ENCODE results near the gene TRIP13.
"Not testable (repeated sequence)": the region's sequence is repeated elsewhere in the genome, so short reads cannot be mapped to it uniquely, and the experiment has no call there.

Gene TRIP13

GRCh38 chr5:848671-849111, 44.0 kb upstream of the TRIP13 start:
- no peak for TF ChIP-seq Cebpa-rat (IDR thresholded peaks at IDR 0.05)
- H3K9ac ChIP-seq: no peak overlapping the region
- H3K4me2 ChIP-seq: no peak overlapping the region
- no peaks in the 10 kb centered on the region for H3K4me1 ChIP-seq
- no peak overlapping the region for H3K4me3 ChIP-seq
- no peaks in the 10 kb centered on the region for H3K36me3 ChIP-seq
- no peaks in the 10 kb centered on the region for H3K27me3 ChIP-seq
- H3K27ac ChIP-seq: no peak overlapping the region
- no peaks in the 10 kb centered on the region for H3K9me3 ChIP-seq (replicated peaks in 1 of 11)
- peaks cover 0 to 24% (median 0%) of the 10 kb centered on the region in 11 experiments; a peak in 8 of 22 replicates for H4K20me1 ChIP-seq

GRCh38 chr5:849651-850301, 42.9 kb upstream of the TRIP13 start:
- Histone ChIP-seq H3K27me3 (no peaks in the 10 kb centered on the region), H3K4me2 (no peak overlapping the region), H3K4me3 (no peak overlapping the region), H4K20me1 (peaks cover 0 to 26% (median under 1%) of the 10 kb centered on the region in 11 experiments; a peak in 9 of 22 replicates), H3K27ac (no peak overlapping the region), H3K9me3 (replicated peaks in 1 of 11) (no peaks in the 10 kb centered on the region), H3K4me1 (no peaks in the 10 kb centered on the region), H3K36me3 (no peaks in the 10 kb centered on the region), H3K9ac (no peak overlapping the region)
- TF ChIP-seq Cebpa-rat (IDR thresholded peaks at IDR 0.05): no peak

GRCh38 chr5:850511-851006, 42.1 kb upstream of the TRIP13 start, which contains the start of gene ZDHHC11:
Gene ZDHHC11 (minus strand): TSS chr5:850986. CDS start chr5:850602, 384 bp downstream.
- Histone ChIP-seq H3K4me1 (no peaks in the 10 kb centered on the region), H3K9me3 (replicated peaks in 1 of 11) (no peaks in the 10 kb centered on the region), H4K20me1 (peaks cover 0 to 34% (median 9%) of the 10 kb centered on the region in 11 experiments; a peak in 9 of 22 replicates), H3K27ac (no peak within 1 kb of the TSS), H3K4me3 (no peak within 1 kb of the TSS), H3K27me3 (no peaks in the 10 kb centered on the region), H3K9ac (no peak within 1 kb of the TSS), H3K36me3 (no peaks in the 10 kb centered on the region), H3K4me2 (no peak within 1 kb of the TSS)
- TF ChIP-seq Cebpa-rat (IDR thresholded peaks at IDR 0.05): no peak

- Histone ChIP-seq H3K27me3 (no peaks in the 10 kb centered on the region), H3K9me3 (replicated peaks in 1 of 11) (no peaks in the 10 kb centered on the region), H3K36me3 (no peaks in the 10 kb centered on the region), H3K9ac (no peak overlapping the region), H3K27ac (no peak overlapping the region), H3K4me2 (no peak overlapping the region), H3K4me3 (no peak overlapping the region), H4K20me1 (peaks cover 0 to 39% (median 14%) of the 10 kb centered on the region in 11 experiments; a peak in 9 of 22 replicates), H3K4me1 (no peaks in the 10 kb centered on the region)
- TF ChIP-seq Cebpa-rat (IDR thresholded peaks at IDR 0.05): no peak
Observed at GRCh38 chr5:851076-851475, 41.6 kb upstream of the TRIP13 start.

GRCh38 chr5:851553-851952, 41.1 kb upstream of the TRIP13 start:
- H3K4me1 ChIP-seq: 0 out of 20 replicates have a peak, but pooled peaks cover 0 to under 1% (median 0%) of the 10 kb centered on the region in 10 experiments
- H3K36me3 ChIP-seq: no peaks in the 10 kb centered on the region
- no peak overlapping the region for H3K4me2 ChIP-seq
- H4K20me1 ChIP-seq: peaks cover 0 to 39% (median 14%) of the 10 kb centered on the region in 11 experiments; a peak in 9 of 22 replicates
- H3K9ac ChIP-seq: no peak overlapping the region
- no peak overlapping the region for H3K4me3 ChIP-seq
- no peak for TF ChIP-seq Cebpa-rat (IDR thresholded peaks at IDR 0.05)
- no peak overlapping the region for H3K27ac ChIP-seq
- no peaks in the 10 kb centered on the region for H3K27me3 ChIP-seq
- H3K9me3 ChIP-seq (replicated peaks in 1 of 11): no peaks in the 10 kb centered on the region

GRCh38 chr5:852018-852417, 40.7 kb upstream of the TRIP13 start:
- no peaks in the 10 kb centered on the region for H3K36me3 ChIP-seq
- TF ChIP-seq Cebpa-rat (IDR thresholded peaks at IDR 0.05): no peak
- H3K4me3 ChIP-seq: no peak overlapping the region
- no peak overlapping the region for H3K9ac ChIP-seq
- H3K4me1 ChIP-seq: peaks cover 0 to 5% (median 0%) of the 10 kb centered on the region in 10 experiments; a peak in 6 of 20 replicates
- no peak overlapping the region for H3K4me2 ChIP-seq
- no peaks in the 10 kb centered on the region for H3K9me3 ChIP-seq (replicated peaks in 1 of 11)
- H3K27ac ChIP-seq: no peak overlapping the region
- H3K27me3 ChIP-seq: no peaks in the 10 kb centered on the region
- H4K20me1 ChIP-seq: peaks cover 0 to 44% (median 16%) of the 10 kb centered on the region in 11 experiments; a peak in 10 of 22 replicates

GRCh38 chr5:852431-853401, 40.0 kb upstream of the TRIP13 start:
- Histone ChIP-seq H3K4me2 (no peak overlapping the region), H3K9ac (no peak overlapping the region), H3K9me3 (replicated peaks in 1 of 11) (no peaks in the 10 kb centered on the region), H4K20me1 (peaks cover 0 to 51% (median 23%) of the 10 kb centered on the region in 11 experiments; a peak in 11 of 22 replicates), H3K27ac (no peak overlapping the region), H3K36me3 (no peaks in the 10 kb centered on the region), H3K4me3 (no peak overlapping the region), H3K4me1 (peaks cover 0 to 11% (median 0%) of the 10 kb centered on the region in 10 experiments; a peak in 6 of 20 replicates), H3K27me3 (no peaks in the 10 kb centered on the region)
- TF ChIP-seq Cebpa-rat (IDR thresholded peaks at IDR 0.05): no peak

- not testable (repeated sequence) for H3K9me3 ChIP-seq (replicated peaks in 1 of 11); H3K27ac ChIP-seq; H3K4me3 ChIP-seq; H3K27me3 ChIP-seq; H3K9ac ChIP-seq; H3K36me3 ChIP-seq; H3K4me2 ChIP-seq
- Histone ChIP-seq H4K20me1 (peaks cover 0 to 59% (median 31%) of the 10 kb centered on the region in 11 experiments; a peak in 14 of 22 replicates), H3K4me1 (peaks cover 0 to 11% (median 0%) of the 10 kb centered on the region in 10 experiments; a peak in 6 of 20 replicates)
Observed at GRCh38 chr5:853416-854090, 39.1 kb upstream of the TRIP13 start.

Data from BLaER1 treated with 17β-estradiol and CSF1 and Interleukin-3, amounts not matched to agents 10 nM and 100 nM (cell line).